Endothelial cell of umbilical vein (primary cell): ENCODE data around the gene GPRIN1. TPM values are rescaled to one million over a fixed set of nuclear protein-coding genes. Genes with fewer than 3 reads are reported as not detected.

ENCODE experiments used
- BruUV-seq: library from RNA; stranded (reverse); fragments of 400-500 nt; replicated peaks from 2 replicates; lab custom pipeline; 2021; lab: Mats Ljungman, UMichigan
- CTCF ChIA-PET: fragments of 300-600, 350-600 bp; sonication (Branson Sonifier 250); formaldehyde crosslinking; loops from one replicate; lab custom pipeline; 2021; ENCODE audit warnings: antibody characterized with exemption, inconsistent platforms; lab: Charles Lee
- POLR2A ChIA-PET: fragments of 300-600, 350-600 bp; sonication (Branson Sonifier 250); formaldehyde crosslinking; loops from one replicate; lab custom pipeline; 2021; ENCODE audit warnings: antibody characterized with exemption, inconsistent platforms; lab: Charles Lee
- DNase-seq: peaks from one replicate; pipeline ENCODE4 v3.0.0-alpha.2; 2011; ENCODE audit warnings: low read depth, low spot score
- FAIRE-seq: peaks from 2 replicates; lab custom pipeline; 2011; peaks lifted over from hg19 to GRCh38; lab: Jason Lieb, UNC
- H2AFZ ChIP-seq: 2 replicates; pipeline ENCODE4 v1.6.0; 2012; ENCODE audit warnings: low read depth, low read length, control low read depth, inconsistent platforms
- H3K27ac ChIP-seq: 2 replicates; pipeline ENCODE4 v1.5.1; 2011; ENCODE audit warnings: low read depth, mild to moderate bottlenecking, control low read depth, low read length, moderate library complexity; ENCODE audit not compliant: insufficient read depth
- H3K27me3 ChIP-seq, 2 experiments: 2 replicates each; pipeline versions ENCODE4 v1.6.0 to v1.6.1; 2011; ENCODE audit warnings: low read length in 2 of 2, mixed read lengths in 1 of 2; ENCODE audit not compliant: control insufficient read depth in 2 of 2, insufficient read depth in 2 of 2
- H3K36me3 ChIP-seq, 2 experiments: 2 replicates in 1 of 2; 3 replicates in 1 of 2; pipeline ENCODE4 v1.5.1; 2011; ENCODE audit warnings: low read length in 2 of 2, mild to moderate bottlenecking in 1 of 2, moderate library complexity in 1 of 2; ENCODE audit not compliant: control insufficient read depth in 2 of 2, insufficient read depth in 2 of 2; ENCODE audit errors: extremely low read depth in 1 of 2
- H3K4me1 ChIP-seq: 3 replicates; pipeline ENCODE4 v1.5.1; 2011; ENCODE audit warnings: mild to moderate bottlenecking, low read length; ENCODE audit not compliant: control insufficient read depth, insufficient read depth; ENCODE audit errors: extremely low read depth
- H3K4me2 ChIP-seq: 2 replicates; pipeline ENCODE4 v1.6.1; 2011; ENCODE audit warnings: low read length, control low read depth, mixed read lengths; ENCODE audit not compliant: insufficient read depth
- H3K4me3 ChIP-seq, 3 experiments: fragments of 200-600 bp in 1 of 3; sonication (generic), shearing (Covaris generic) in 1 of 3; replicated peaks in 1 of 3; 2 replicates each; pipeline ENCODE4 v1.5.1; 2011 to 2016; ENCODE audit warnings: control low read depth in 3 of 3, low read length in 3 of 3, mild to moderate bottlenecking in 2 of 3, inconsistent platforms in 1 of 3, low read depth in 1 of 3, moderate library complexity in 1 of 3; ENCODE audit not compliant: insufficient read depth in 1 of 3
- H3K79me2 ChIP-seq: 2 replicates; pipeline ENCODE4 v1.6.0; 2012; ENCODE audit warnings: low read length, inconsistent platforms; ENCODE audit not compliant: control insufficient read depth, insufficient read depth
- H3K9ac ChIP-seq: replicated peaks from 2 replicates; pipeline ENCODE3; 2011; ENCODE audit warnings: low read length, control low read depth; ENCODE audit not compliant: insufficient read depth; ENCODE audit errors: extremely low read depth
- H3K9me1 ChIP-seq: replicated peaks from 3 replicates; pipeline ENCODE4 v1.6.0; 2011; ENCODE audit warnings: mild to moderate bottlenecking, low read length; ENCODE audit not compliant: control insufficient read depth, insufficient read depth; ENCODE audit errors: extremely low read depth
- H3K9me3 ChIP-seq: replicated peaks from 2 replicates; pipeline ENCODE4 v1.5.1; 2012; ENCODE audit warnings: low read length, inconsistent platforms; ENCODE audit not compliant: control insufficient read depth, insufficient read depth
- H4K20me1 ChIP-seq: replicated peaks from 2 replicates; pipeline ENCODE3; 2011; ENCODE audit warnings: mild to moderate bottlenecking, low read length; ENCODE audit not compliant: control insufficient read depth, insufficient read depth; ENCODE audit errors: extremely low read depth
- EZH2 ChIP-seq: IDR thresholded peaks from 2 replicates; pipeline ENCODE4 v1.6.1; 2012; ENCODE audit warnings: borderline replicate concordance, low read depth, mild to moderate bottlenecking, moderate library complexity, low read length, inconsistent platforms; ENCODE audit not compliant: severe bottlenecking
- GATA2 ChIP-seq: IDR thresholded peaks from 2 replicates; pipeline ENCODE4 v1.7.0; 2011; ENCODE audit warnings: low read depth, mild to moderate bottlenecking, moderate library complexity, mixed read lengths, low read length; ENCODE audit not compliant: insufficient read length, insufficient read depth
- JUN ChIP-seq: IDR thresholded peaks from 2 replicates; pipeline ENCODE4 v1.6.1; 2011; ENCODE audit warnings: borderline replicate concordance, low read depth; ENCODE audit not compliant: insufficient read length, insufficient read depth
- POLR2A ChIP-seq: IDR thresholded peaks from 2 replicates; pipeline ENCODE4 v1.6.1; 2012; ENCODE audit warnings: low read depth, mild to moderate bottlenecking, control low read depth, low read length
- dilution Hi-C: fragments of 300-500 bp; cut with MboI; formaldehyde crosslinking; loops from one replicate; pipeline ENCODE4 v1.15.0; 2019; ENCODE audit warnings: low sequenced_read_pairs; ENCODE audit not compliant: extremely low pct_ligation_motif_present
- intact Hi-C: fragments of 100-400 bp; cut with micrococcal nuclease; formaldehyde crosslinking; loops from one replicate; pipeline ENCODE4 v1.10.0; 2022
- polyA plus RNA-seq, 4 experiments: library from polyadenylated mRNA; depleted of rRNA in 3 of 4; stranded (reverse) in 3 of 4; unstranded in 1 of 4; fragments of >200 nt; gene quantifications; 2 replicates each; pipeline versions ENCODE4 v1.2.1 to v1.2.3, GENCODE V29; 2011 to 2012; ENCODE audit warnings: missing spikeins in 1 of 4
- total RNA-seq: library from RNA; stranded (reverse); gene quantifications from 2 replicates; pipeline ENCODE4 v1.2.3, GENCODE V29; 2021
- TF ChIP-seq, protein P1 (sequence below), 2 donors: IDR thresholded peaks; 1 replicate in 1 of 2; 2 replicates in 1 of 2; pipeline ENCODE4 v1.5.1; 2011; ENCODE audit warnings: low read length in 2 of 2, mild to moderate bottlenecking in 2 of 2, moderate library complexity in 2 of 2, control low read depth in 1 of 2, inconsistent platforms in 1 of 2, low read depth in 1 of 2; ENCODE audit not compliant: insufficient read depth in 1 of 2; ENCODE audit errors: extremely low read depth in 1 of 2
- TF ChIP-seq, protein P2 (sequence below): IDR thresholded peaks from 2 replicates; pipeline ENCODE4 v1.6.1; 2011; ENCODE audit not compliant: insufficient read depth, insufficient read length

The GPRIN1 gene
- total and polyA plus RNA-seq, 2 donors (not counting 3 experiments of a cell fraction or from before 2014, with no cell fraction given), result 2.4 to 10.4 TPM

GRCh38 chr5:176658007-176658599 lies 48.1 kb upstream of the GPRIN1 start:
- peak; percentile 61 for FAIRE-seq
- no TSS peak for BruUV-seq
- CTCF ChIA-PET, result interaction anchor here (0.9 to 2.9 kb wide), 14 partner anchors 8 to 928 kb away, joined by 3 to 20 read pairs (median 4); partner anchors contain the start of genes EIF4E1B, SNCB and TSPAN17

More at GRCh38 chr5:176658007-176658599, 48.1 kb upstream of the GPRIN1 start:
- peaks cover 3 to 15% of the 10 kb centered on the region in 2 experiments for H3K36me3 ChIP-seq
- no peaks in the 10 kb centered on the region for H3K27me3 ChIP-seq
- H2AFZ ChIP-seq, result no peak overlapping the region
- no peaks in the 10 kb centered on the region for H3K4me1 ChIP-seq
- no peak overlapping the region for H3K4me3 ChIP-seq
- POLR2A ChIA-PET, result no interaction called here
- intact Hi-C loops (loop anchor here (1.0 kb wide), 1 partner anchor 84 kb away; no protein-coding TSS in a partner anchor), dilution Hi-C loops (no loop called here)
- H4K20me1 ChIP-seq, result no peaks in the 10 kb centered on the region
- DNase-seq, result peak; percentile 40
- no peak overlapping the region for H3K27ac ChIP-seq
- H3K9ac ChIP-seq, result no peak overlapping the region
- no peaks in the 10 kb centered on the region for H3K9me3 ChIP-seq
- TF ChIP-seq, protein P1, sequence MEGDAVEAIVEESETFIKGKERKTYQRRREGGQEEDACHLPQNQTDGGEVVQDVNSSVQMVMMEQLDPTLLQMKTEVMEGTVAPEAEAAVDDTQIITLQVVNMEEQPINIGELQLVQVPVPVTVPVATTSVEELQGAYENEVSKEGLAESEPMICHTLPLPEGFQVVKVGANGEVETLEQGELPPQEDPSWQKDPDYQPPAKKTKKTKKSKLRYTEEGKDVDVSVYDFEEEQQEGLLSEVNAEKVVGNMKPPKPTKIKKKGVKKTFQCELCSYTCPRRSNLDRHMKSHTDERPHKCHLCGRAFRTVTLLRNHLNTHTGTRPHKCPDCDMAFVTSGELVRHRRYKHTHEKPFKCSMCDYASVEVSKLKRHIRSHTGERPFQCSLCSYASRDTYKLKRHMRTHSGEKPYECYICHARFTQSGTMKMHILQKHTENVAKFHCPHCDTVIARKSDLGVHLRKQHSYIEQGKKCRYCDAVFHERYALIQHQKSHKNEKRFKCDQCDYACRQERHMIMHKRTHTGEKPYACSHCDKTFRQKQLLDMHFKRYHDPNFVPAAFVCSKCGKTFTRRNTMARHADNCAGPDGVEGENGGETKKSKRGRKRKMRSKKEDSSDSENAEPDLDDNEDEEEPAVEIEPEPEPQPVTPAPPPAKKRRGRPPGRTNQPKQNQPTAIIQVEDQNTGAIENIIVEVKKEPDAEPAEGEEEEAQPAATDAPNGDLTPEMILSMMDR (IDR thresholded peaks at IDR 0.05; ENCODE audit: extremely low read depth in 1 of 2, insufficient read depth in 1 of 2, low read depth in 1 of 2, low read length in 2 of 2), result peak; percentile 74 to 91
- TF ChIP-seq JUN (no peak), GATA2 (no peak), EZH2 (no peak), POLR2A (no peak)
- TF ChIP-seq, protein P2, sequence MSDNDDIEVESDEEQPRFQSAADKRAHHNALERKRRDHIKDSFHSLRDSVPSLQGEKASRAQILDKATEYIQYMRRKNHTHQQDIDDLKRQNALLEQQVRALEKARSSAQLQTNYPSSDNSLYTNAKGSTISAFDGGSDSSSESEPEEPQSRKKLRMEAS, result no peak
- H3K79me2 ChIP-seq, result no peaks in the 10 kb centered on the region
- no peak overlapping the region for H3K4me2 ChIP-seq
- H3K9me1 ChIP-seq, result no peaks in the 10 kb centered on the region
